Astrocyte (in vitro differentiated cells and primary cell): ENCODE measurements around the gene UBE2G1.

Experiments
- EZH2 ChIP-seq: IDR thresholded peaks from 2 replicates; pipeline ENCODE4 v1.6.1; 2012; ENCODE audit warnings: mild to moderate bottlenecking, low read length, inconsistent platforms; ENCODE audit not compliant: insufficient read depth
- TF ChIP-seq, protein P1 (sequence below): IDR thresholded peaks from 2 replicates; pipeline ENCODE4 v1.5.1; 2011; ENCODE audit warnings: low read depth, mild to moderate bottlenecking, inconsistent platforms, low read length, moderate library complexity; ENCODE audit not compliant: insufficient read depth

- TF ChIP-seq, protein P1, sequence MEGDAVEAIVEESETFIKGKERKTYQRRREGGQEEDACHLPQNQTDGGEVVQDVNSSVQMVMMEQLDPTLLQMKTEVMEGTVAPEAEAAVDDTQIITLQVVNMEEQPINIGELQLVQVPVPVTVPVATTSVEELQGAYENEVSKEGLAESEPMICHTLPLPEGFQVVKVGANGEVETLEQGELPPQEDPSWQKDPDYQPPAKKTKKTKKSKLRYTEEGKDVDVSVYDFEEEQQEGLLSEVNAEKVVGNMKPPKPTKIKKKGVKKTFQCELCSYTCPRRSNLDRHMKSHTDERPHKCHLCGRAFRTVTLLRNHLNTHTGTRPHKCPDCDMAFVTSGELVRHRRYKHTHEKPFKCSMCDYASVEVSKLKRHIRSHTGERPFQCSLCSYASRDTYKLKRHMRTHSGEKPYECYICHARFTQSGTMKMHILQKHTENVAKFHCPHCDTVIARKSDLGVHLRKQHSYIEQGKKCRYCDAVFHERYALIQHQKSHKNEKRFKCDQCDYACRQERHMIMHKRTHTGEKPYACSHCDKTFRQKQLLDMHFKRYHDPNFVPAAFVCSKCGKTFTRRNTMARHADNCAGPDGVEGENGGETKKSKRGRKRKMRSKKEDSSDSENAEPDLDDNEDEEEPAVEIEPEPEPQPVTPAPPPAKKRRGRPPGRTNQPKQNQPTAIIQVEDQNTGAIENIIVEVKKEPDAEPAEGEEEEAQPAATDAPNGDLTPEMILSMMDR, result no peak
- no peak for TF ChIP-seq EZH2
Observed at GRCh38 chr17:4342535-4342934, 23.9 kb downstream of the UBE2G1 start.
